NB4 (cell line): Measurements from ENCODE around the gene APRT.

ENCODE experiments used
- CTCF ChIP-seq: IDR thresholded peaks from one replicate; pipeline ENCODE4 v1.5.1; 2012; ENCODE audit warnings: low read depth, low read length
- MAX ChIP-seq: IDR thresholded peaks from 2 replicates; pipeline ENCODE4 v1.6.1; 2011; ENCODE audit warnings: low read depth, low read length
- MYC ChIP-seq: IDR thresholded peaks from 2 replicates; pipeline ENCODE4 v1.6.1; 2011; ENCODE audit warnings: low read depth, low read length
- POLR2A ChIP-seq: IDR thresholded peaks from 2 replicates; pipeline ENCODE4 v1.6.1; 2011; ENCODE audit warnings: mild to moderate bottlenecking; ENCODE audit not compliant: insufficient read length; ENCODE audit errors: extremely low read depth

- TF ChIP-seq POLR2A (no peak), CTCF (no peak), MAX (no peak), MYC (no peak)
Observed at GRCh38 chr16:88841521-88842307, 30.0 kb upstream of the APRT start.
